Activated naive CD4-positive, alpha-beta T cell treated with anti-CD3 and anti-CD28 coated beads, Interleukin-2, amount 50 U/mL, for 72 hours (primary cell): ENCODE results near the gene VPS26B. TPM values are rescaled to one million over a fixed set of nuclear protein-coding genes. Genes with fewer than 3 reads are reported as not detected.
A peak's percentile ranks its signal among the peaks of the same experiment; 100 is the strongest.

Source experiments
- ATAC-seq, 2 donors: fragments of 150-1000 bp; cut with Tn5 transposase; 2 replicates each; pipeline ENCODE4 v1.10.0; 2021; ENCODE audit warnings: mild to moderate bottlenecking in 2 of 2, moderate library complexity in 2 of 2
- DNase-seq, 2 donors: peaks; one replicate each; pipeline ENCODE4 v3.0.0; 2021 to 2022; ENCODE audit warnings: low spot score in 2 of 2
- H3K27ac Mint-ChIP-seq, 2 donors: one replicate each; pipeline ENCODE4 v1.8.0; 2022; ENCODE audit warnings: mild to moderate bottlenecking in 2 of 2, mixed read lengths in 2 of 2
- H3K36me3 Mint-ChIP-seq, 2 donors: one replicate each; pipeline ENCODE4 v1.8.0; 2022; ENCODE audit warnings: mixed read lengths in 2 of 2
- H3K9me3 Mint-ChIP-seq, 2 donors: one replicate each; pipeline ENCODE4 v1.8.0; 2022; ENCODE audit warnings: mixed read lengths in 2 of 2
- total RNA-seq, 2 donors: library from RNA; stranded (reverse); gene quantifications; one replicate each; pipeline ENCODE4 v1.2.3, GENCODE V29; 2022

VPS26B gene
- total RNA-seq, 2 donors from 2014 or later, result 38.5 to 39.2 TPM

- no peak overlapping the region for H3K27ac Mint-ChIP-seq
- no peak for ATAC-seq
- no peaks in the 10 kb centered on the region for H3K9me3 Mint-ChIP-seq
- peaks cover 17 to 34% of the 10 kb centered on the region in 2 donors for H3K36me3 Mint-ChIP-seq
- no peak for DNase-seq
These were observed 2.4 kb downstream of the VPS26B start for GRCh38 chr11:134226806-134227325.

DNA sequence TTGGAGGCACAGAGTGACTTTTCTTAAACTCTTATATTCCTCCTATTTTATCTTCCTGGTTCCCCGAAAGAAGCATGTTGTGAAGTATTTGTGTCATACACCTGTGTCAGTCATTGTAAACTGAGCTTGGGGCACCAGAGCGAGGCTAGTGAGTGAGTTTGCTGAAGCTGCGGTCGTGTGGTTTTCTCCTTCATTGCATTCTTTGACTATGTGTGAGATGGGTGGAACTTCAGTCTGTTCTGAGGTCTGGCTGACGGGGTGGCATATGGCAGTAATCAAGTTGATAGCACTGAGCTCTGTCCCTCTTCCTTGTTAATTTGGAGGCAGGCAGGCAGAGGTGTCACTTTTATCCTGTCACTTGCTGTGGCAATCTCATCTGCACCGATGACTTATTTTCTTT, 4.2 kb downstream of the VPS26B start:
- Mint-ChIP-seq H3K9me3 (no peaks in the 10 kb centered on the region), H3K36me3 (peaks cover 0 to 17% of the 10 kb centered on the region in 2 donors), H3K27ac (no peak overlapping the region)
- DNase-seq (no peak), ATAC-seq (no peak)

DNA sequence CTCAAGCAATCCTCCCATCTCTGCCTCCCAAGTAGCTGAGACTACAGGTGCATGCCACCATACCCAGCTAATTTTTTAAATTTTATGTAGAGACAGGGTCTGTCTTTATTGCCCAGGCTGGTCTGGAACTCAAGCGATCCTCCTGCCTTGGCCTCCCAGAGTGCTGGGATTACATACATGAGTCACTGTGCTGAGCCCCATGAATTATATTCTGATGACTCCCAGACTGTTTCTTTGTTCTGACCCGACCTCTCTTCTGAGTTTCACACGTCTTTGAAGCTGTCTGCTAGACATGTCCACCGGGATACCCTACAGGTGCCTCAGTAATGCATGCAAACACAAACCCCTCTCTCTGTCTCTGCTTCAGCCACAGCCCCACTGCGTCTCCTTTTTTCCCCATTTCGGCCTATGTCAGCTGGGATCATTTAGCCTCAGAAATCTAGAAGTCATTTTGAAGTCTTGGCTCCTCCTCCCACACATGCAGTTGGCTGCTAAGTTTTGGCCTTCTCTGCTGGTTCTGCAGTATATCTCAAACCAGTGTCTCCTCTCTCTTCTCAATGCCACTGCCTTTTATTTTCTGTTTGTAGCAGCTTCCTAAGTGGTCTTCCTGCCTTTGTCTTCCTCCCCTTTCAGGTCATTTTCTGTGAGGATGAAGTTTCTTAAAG, 4.8 kb downstream of the VPS26B start:
- H3K27ac Mint-ChIP-seq, result peak overlapping the region; percentile 6 to 11
- ATAC-seq (no peak), DNase-seq (no peak)
- H3K36me3 Mint-ChIP-seq, result peaks cover 0 to 12% of the 10 kb centered on the region in 2 donors
- no peaks in the 10 kb centered on the region for H3K9me3 Mint-ChIP-seq

DNA sequence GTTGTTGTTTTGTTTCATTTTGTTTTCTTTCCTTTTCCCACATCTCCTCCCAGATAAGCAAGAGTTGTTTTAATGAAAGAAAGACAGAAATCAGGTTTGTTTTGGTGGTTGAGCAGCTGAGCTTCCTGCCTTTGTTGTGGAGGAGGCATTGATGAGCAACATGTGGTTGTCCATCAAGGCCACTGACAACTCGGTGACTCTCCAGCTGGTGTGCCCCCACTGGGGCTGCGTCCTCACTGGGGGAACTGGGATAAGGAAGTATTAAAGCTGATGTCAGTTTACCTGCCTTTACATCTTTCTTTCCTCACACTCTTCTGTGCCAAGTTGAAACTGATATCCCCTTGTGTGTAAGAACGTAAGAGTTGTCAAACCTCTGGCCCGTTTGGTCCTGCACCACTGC, 5.9 kb downstream of the VPS26B start:
- DNase-seq (no peak), ATAC-seq (no peak)
- H3K9me3 Mint-ChIP-seq, result no peaks in the 10 kb centered on the region
- H3K27ac Mint-ChIP-seq, result peak overlapping the region in 1 of 2 donors; percentile 11
- H3K36me3 Mint-ChIP-seq, result peaks cover 0 to 12% of the 10 kb centered on the region in 2 donors

DNA sequence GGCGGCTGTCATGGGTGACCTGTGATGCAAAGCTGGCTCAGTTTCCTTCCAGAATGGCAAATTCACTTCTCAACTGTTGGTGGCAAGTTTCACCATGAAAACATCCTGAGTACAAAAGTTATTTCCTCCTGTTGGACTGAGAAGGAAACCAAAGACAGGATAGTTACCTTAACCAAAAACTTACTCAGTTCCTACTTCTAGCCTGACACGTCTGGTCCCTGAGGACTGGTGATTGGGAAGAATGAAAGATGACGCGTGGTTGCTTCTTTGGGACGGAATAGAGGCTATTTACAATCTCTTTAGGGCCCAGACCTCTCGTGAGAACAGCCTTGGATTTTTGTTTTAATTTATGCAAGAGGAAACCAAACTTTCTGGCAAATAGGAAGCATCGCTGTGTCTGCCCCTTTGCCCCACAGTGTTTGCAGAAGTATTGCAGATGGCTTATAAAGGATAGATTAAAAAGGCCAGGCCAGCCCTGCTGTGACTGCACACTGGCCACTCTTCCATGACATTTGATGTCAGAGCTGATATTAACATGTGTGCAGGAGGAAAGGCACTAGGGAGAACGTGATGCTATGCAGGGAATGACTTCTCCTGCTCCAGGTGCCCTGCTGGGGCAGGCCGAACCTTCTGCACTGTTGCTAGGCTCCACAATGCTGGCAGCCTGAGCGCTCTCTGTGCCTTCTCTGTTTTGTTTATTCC, 7.6 kb downstream of the VPS26B start:
- H3K27ac Mint-ChIP-seq, result no peak overlapping the region
- ATAC-seq, result no peak
- DNase-seq, result no peak
- no peaks in the 10 kb centered on the region for H3K9me3 Mint-ChIP-seq
- peaks cover 0 to 4% of the 10 kb centered on the region in 2 donors for H3K36me3 Mint-ChIP-seq

- Mint-ChIP-seq H3K36me3 (peaks cover 0 to 4% of the 10 kb centered on the region in 2 donors), H3K9me3 (no peaks in the 10 kb centered on the region), H3K27ac (no peak overlapping the region)
- no peak for DNase-seq
- no peak for ATAC-seq
These were observed 9.3 kb downstream of the VPS26B start for GRCh38 chr11:134233729-134234179.

DNA sequence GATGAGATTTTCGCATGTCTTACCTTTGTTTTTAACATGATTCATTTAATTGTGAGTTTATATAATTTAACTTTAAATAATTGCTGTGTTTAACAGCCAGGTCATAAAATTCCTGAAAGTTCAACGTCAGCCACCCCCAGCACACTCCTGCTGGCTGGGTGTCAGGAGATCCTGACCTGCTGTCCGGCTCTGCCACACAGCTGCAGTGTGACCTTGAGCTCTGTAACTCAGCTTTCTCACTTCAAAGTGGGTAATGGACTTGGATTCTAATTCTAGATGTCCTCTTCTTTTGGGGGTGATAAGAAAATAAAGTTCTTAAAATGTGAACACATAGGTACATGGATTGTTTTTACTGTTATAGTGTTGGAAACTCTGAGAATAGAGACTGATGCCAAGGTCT, 10.9 kb downstream of the VPS26B start:
- Mint-ChIP-seq H3K9me3 (no peaks in the 10 kb centered on the region), H3K27ac (no peak overlapping the region), H3K36me3 (peaks cover 0 to 4% of the 10 kb centered on the region in 2 donors)
- no peak for DNase-seq
- no peak for ATAC-seq

DNA sequence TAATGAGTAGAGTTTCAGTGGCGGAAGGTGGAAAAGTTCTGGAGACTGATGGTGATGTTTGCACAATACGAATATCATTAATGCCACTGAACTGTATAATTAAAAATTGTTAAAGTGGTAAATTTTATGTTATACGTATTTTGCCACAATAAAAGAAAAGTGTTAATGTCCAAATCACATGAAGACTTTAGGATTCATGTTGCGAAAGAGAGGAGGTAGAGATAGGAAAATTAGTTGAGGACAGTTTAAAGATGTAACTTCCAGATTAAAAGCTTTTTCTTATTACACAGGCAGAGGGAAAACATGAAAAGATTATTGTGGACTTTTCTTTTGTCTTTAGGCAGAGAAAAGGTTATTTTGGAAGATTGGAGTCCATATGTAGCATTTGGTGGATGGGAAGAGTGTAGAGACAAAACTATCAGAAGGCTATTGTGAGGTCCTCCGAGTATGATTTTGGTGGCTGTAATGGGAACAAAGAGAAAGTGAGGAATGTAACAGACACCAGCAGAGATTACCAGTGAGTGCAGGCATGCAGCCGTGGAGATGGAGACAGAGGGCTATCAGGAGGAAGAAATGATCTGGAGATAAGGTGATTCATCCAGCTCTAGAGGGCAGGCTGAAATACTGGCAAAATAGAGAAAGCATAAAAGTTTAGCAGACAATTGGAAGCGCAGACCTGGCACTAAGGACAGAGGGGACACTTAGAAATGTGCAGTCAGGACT, 12.5 kb downstream of the VPS26B start:
- Mint-ChIP-seq H3K36me3 (no peaks in the 10 kb centered on the region), H3K9me3 (no peaks in the 10 kb centered on the region), H3K27ac (peak overlapping the region; percentile 12 to 54)
- ATAC-seq (no peak), DNase-seq (no peak)

- H3K27ac Mint-ChIP-seq, result peak overlapping the region; percentile 12 to 66
- no peaks in the 10 kb centered on the region for H3K9me3 Mint-ChIP-seq
- DNase-seq, result no peak
- no peak for ATAC-seq
- no peaks in the 10 kb centered on the region for H3K36me3 Mint-ChIP-seq
These were observed 13.1 kb downstream of the VPS26B start for GRCh38 chr11:134237557-134237922.

GRCh38 chr11:134238956-134239355, 14.5 kb downstream of the VPS26B start:
- no peak for DNase-seq
- H3K9me3 Mint-ChIP-seq, result no peaks in the 10 kb centered on the region
- peak overlapping the region in 1 of 2 donors; percentile 36 for H3K27ac Mint-ChIP-seq
- no peak for ATAC-seq
- H3K36me3 Mint-ChIP-seq, result no peaks in the 10 kb centered on the region

- no peak overlapping the region for H3K27ac Mint-ChIP-seq
- DNase-seq (no peak), ATAC-seq (no peak)
- H3K9me3 Mint-ChIP-seq, result no peaks in the 10 kb centered on the region
- no peaks in the 10 kb centered on the region for H3K36me3 Mint-ChIP-seq
These were observed 16.1 kb downstream of the VPS26B start for GRCh38 chr11:134240592-134240991.

- Mint-ChIP-seq H3K36me3 (no peaks in the 10 kb centered on the region), H3K9me3 (no peaks in the 10 kb centered on the region), H3K27ac (peak overlapping the region; percentile 19 to 92)
- DNase-seq (no peak), ATAC-seq (no peak)
These were observed 17.9 kb downstream of the VPS26B start for GRCh38 chr11:134242376-134242775.

- DNase-seq, result no peak
- peaks cover 0 to 4% of the 10 kb centered on the region in 2 donors for H3K36me3 Mint-ChIP-seq
These were observed 19.4 kb downstream of the VPS26B start for GRCh38 chr11:134243913-134244312.

GRCh38 chr11:134244593-134244992, 20.1 kb downstream of the VPS26B start:
- ATAC-seq (peak in 1 of 2 donors; percentile 56), DNase-seq (no peak)
- peaks cover 0 to 4% of the 10 kb centered on the region in 2 donors for H3K36me3 Mint-ChIP-seq
- no peak overlapping the region for H3K27ac Mint-ChIP-seq
- H3K9me3 Mint-ChIP-seq, result no peaks in the 10 kb centered on the region

More at GRCh38 chr11:134243913-134244312, 19.4 kb downstream of the VPS26B start:
- Mint-ChIP-seq H3K27ac (no peak overlapping the region), H3K9me3 (no peaks in the 10 kb centered on the region)
- ATAC-seq, result no peak

GRCh38 chr11:134245434-134245833, 21.0 kb downstream of the VPS26B start:
- Mint-ChIP-seq H3K36me3 (peaks cover 0 to 4% of the 10 kb centered on the region in 2 donors), H3K9me3 (no peaks in the 10 kb centered on the region), H3K27ac (peak overlapping the region in 1 of 2 donors; percentile 49)
- ATAC-seq, result no peak
- no peak for DNase-seq

DNA sequence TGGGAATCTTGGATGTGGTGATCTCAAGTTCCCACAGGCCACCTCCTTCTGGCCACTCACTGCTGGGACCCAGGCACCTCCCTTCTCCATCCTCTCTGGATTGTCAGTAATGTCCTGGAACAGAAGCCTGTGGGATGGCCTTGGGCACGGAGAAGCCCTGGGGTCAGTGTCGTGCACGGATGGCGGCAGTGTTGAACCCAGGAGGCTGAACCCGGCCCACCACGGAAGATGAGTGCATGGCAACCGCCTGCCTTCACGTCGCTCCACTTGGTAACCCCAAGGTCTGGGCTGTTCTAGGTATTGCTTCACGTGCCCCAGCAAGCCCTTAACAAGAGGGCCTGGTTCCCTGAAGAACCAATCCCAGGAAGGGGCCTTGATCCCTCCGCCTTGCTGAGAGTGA, 21.6 kb downstream of the VPS26B start:
- H3K9me3 Mint-ChIP-seq, result no peaks in the 10 kb centered on the region
- H3K36me3 Mint-ChIP-seq, result peaks cover 0 to 4% of the 10 kb centered on the region in 2 donors
- peak overlapping the region; percentile 40 to 58 for H3K27ac Mint-ChIP-seq
- ATAC-seq (no peak), DNase-seq (no peak)

- no peaks in the 10 kb centered on the region for H3K9me3 Mint-ChIP-seq
- H3K36me3 Mint-ChIP-seq, result peaks cover 0 to 4% of the 10 kb centered on the region in 2 donors
- no peak for DNase-seq
- H3K27ac Mint-ChIP-seq, result peak overlapping the region; percentile 40 to 58
- ATAC-seq, result no peak
These were observed 22.2 kb downstream of the VPS26B start for GRCh38 chr11:134246678-134247077.
